ENCODE results near the gene SMC1B. TPM values are rescaled to one million over a fixed set of nuclear protein-coding genes. Genes with fewer than 3 reads are reported as not detected.

SMC1B gene
- polyA plus RNA-seq, 3 donors, result not detected

GRCh38 chr22:45335021-45335818, 78.2 kb downstream of the SMC1B start:
- H3K36me3 Mint-ChIP-seq, result peaks cover 89 to 100% of the 10 kb centered on the region in 2 donors
- Histone ChIP-seq H3K4me1 (ENCODE audit: control insufficient read depth in 1 of 2, insufficient read depth in 2 of 2, low read length in 2 of 2) (no peaks in the 10 kb centered on the region), H3K9ac (ENCODE audit: insufficient read depth, low read length, poor library complexity, severe bottlenecking) (no peak overlapping the region), H3K27ac (ENCODE audit: low read depth in 1 of 2, low read length in 2 of 2) (no peak overlapping the region), H3K4me2 (replicated peaks; ENCODE audit: extremely low read depth, low read length, poor library complexity, severe bottlenecking) (no peak overlapping the region), H3K4me3 (replicated peaks in 1 of 3; ENCODE audit: low read depth in 2 of 3, low read length in 3 of 3) (no peak overlapping the region), H3K36me3 (replicated peaks in 1 of 2; ENCODE audit: control insufficient read depth in 1 of 2, insufficient read depth in 2 of 2, low read length in 2 of 2) (peaks cover 85 to 98% of the 10 kb centered on the region in 2 donors), H3K79me2 (ENCODE audit: insufficient read depth, low read length) (no peaks in the 10 kb centered on the region), H4K20me1 (ENCODE audit: insufficient read depth, low read length) (no peaks in the 10 kb centered on the region), H2AFZ (ENCODE audit: insufficient read depth, low read depth, low read length, poor library complexity, severe bottlenecking) (no peak overlapping the region), H3K27me3 (ENCODE audit: control insufficient read depth in 2 of 2, insufficient read depth in 2 of 2, low read length in 2 of 2) (no peaks in the 10 kb centered on the region), H3K9me3 (replicated peaks in 1 of 2; ENCODE audit: control insufficient read depth in 1 of 2, insufficient read depth in 1 of 2, low read length in 2 of 2) (no peaks in the 10 kb centered on the region)
- H3K27ac Mint-ChIP-seq, result no peak overlapping the region
- peaks cover 0 to 2% (median 0%) of the 10 kb centered on the region in 3 donors for H3K27me3 Mint-ChIP-seq (ENCODE audit: low read depth in 3 of 3)
- 90% methylated on average over 22 of the region's 26 CpGs for WGBS (ENCODE audit: insufficient coverage)
- intact Hi-C loops (cut with micrococcal nuclease), result loop anchor here in 1 of 2 donors (10.0 kb wide), 1 partner anchor 80 kb away; the partner anchor contains the start of genes RIBC2 and SMC1B
- H3K4me3 Mint-ChIP-seq, result no peak overlapping the region
- no peak for TF ChIP-seq CTCF (IDR thresholded peaks at IDR 0.05)
- peaks cover 0 to under 1% (median 0%) of the 10 kb centered on the region in 7 donors for H3K9me3 Mint-ChIP-seq
- H3K4me1 Mint-ChIP-seq, result no peaks in the 10 kb centered on the region
- DNase-seq, result no peak

GRCh38 chr22:45334528-45334927, 78.9 kb downstream of the SMC1B start:
- Mint-ChIP-seq H3K4me3 (no peak overlapping the region), H3K36me3 (peaks cover 89 to 100% of the 10 kb centered on the region in 2 donors), H3K27ac (no peak overlapping the region), H3K27me3 (ENCODE audit: low read depth in 3 of 3) (peaks cover 0 to 2% (median 0%) of the 10 kb centered on the region in 3 donors), H3K9me3 (no peaks in the 10 kb centered on the region), H3K4me1 (no peaks in the 10 kb centered on the region)
- H3K36me3 ChIP-seq (replicated peaks in 1 of 2; ENCODE audit: control insufficient read depth in 1 of 2, insufficient read depth in 2 of 2, low read length in 2 of 2), result peaks cover 84 to 98% of the 10 kb centered on the region in 2 donors
- no peak overlapping the region for H2AFZ ChIP-seq (ENCODE audit: insufficient read depth, low read depth, low read length, poor library complexity, severe bottlenecking)
- no peaks in the 10 kb centered on the region for H4K20me1 ChIP-seq (ENCODE audit: insufficient read depth, low read length)
- no peaks in the 10 kb centered on the region for H3K27me3 ChIP-seq (ENCODE audit: control insufficient read depth in 2 of 2, insufficient read depth in 2 of 2, low read length in 2 of 2)
- H3K9ac ChIP-seq (ENCODE audit: insufficient read depth, low read length, poor library complexity, severe bottlenecking), result no peak overlapping the region
- H3K4me3 ChIP-seq (replicated peaks in 1 of 3; ENCODE audit: low read depth in 2 of 3, low read length in 3 of 3), result no peak overlapping the region
- intact Hi-C loops (cut with micrococcal nuclease), result loop anchor here in 1 of 2 donors (10.0 kb wide), 1 partner anchor 80 kb away; the partner anchor contains the start of genes RIBC2 and SMC1B
- WGBS (ENCODE audit: insufficient coverage), result 98% methylated on average over 5 of the region's 9 CpGs
- no peak overlapping the region for H3K4me2 ChIP-seq (replicated peaks; ENCODE audit: extremely low read depth, low read length, poor library complexity, severe bottlenecking)
- H3K27ac ChIP-seq (ENCODE audit: low read depth in 1 of 2, low read length in 2 of 2), result no peak overlapping the region
- no peaks in the 10 kb centered on the region for H3K79me2 ChIP-seq (ENCODE audit: insufficient read depth, low read length)
- TF ChIP-seq CTCF (IDR thresholded peaks at IDR 0.05), result no peak
- no peaks in the 10 kb centered on the region for H3K9me3 ChIP-seq (replicated peaks in 1 of 2; ENCODE audit: control insufficient read depth in 1 of 2, insufficient read depth in 1 of 2, low read length in 2 of 2)
- no peaks in the 10 kb centered on the region for H3K4me1 ChIP-seq (ENCODE audit: control insufficient read depth in 1 of 2, insufficient read depth in 2 of 2, low read length in 2 of 2)
- no peak for DNase-seq

All from CD14-positive monocyte (primary cell).